GM23338 (cell line): ENCODE data around the gene P2RY8. TPM values are rescaled to one million over a fixed set of nuclear protein-coding genes. Genes with fewer than 3 reads are reported as not detected.

Source experiments
- ATAC-seq: fragments of 200-7000 bp; cut with Tn5 transposase; 3 replicates; pipeline ENCODE4 v1.9.1; 2020
- DNase-seq: peaks from one replicate; pipeline ENCODE4 v3.0.0-alpha.2; 2015; ENCODE audit warnings: low spot score
- H2AFZ ChIP-seq: fragments of 200-600 bp; sonication (generic); 2 replicates; pipeline ENCODE4 v1.8.0; 2016; ENCODE audit warnings: antibody characterized with exemption, mild to moderate bottlenecking, moderate library complexity
- H3F3A ChIP-seq: fragments of 200-600 bp; sonication (generic); replicated peaks from 2 replicates; pipeline ENCODE4 v1.8.0; 2017; ENCODE audit warnings: antibody characterized with exemption, mixed run types, low read depth
- H3K27ac ChIP-seq: fragments of 200-600 bp; sonication (generic); 2 replicates; pipeline ENCODE4 v1.6.1; 2016; ENCODE audit warnings: low read depth
- H3K27me3 ChIP-seq: fragments of 200-600 bp; sonication (generic); 2 replicates; pipeline ENCODE4 v1.8.0; 2016; ENCODE audit warnings: mild to moderate bottlenecking, mixed run types, moderate library complexity; ENCODE audit not compliant: insufficient read depth
- H3K36me3 ChIP-seq: fragments of 200-600 bp; sonication (generic); 2 replicates; pipeline ENCODE4 v1.8.0; 2016; ENCODE audit warnings: mild to moderate bottlenecking; ENCODE audit not compliant: insufficient read depth
- H3K4me1 ChIP-seq: fragments of 200-600 bp; sonication (generic); 2 replicates; pipeline ENCODE4 v1.8.0; 2016; ENCODE audit warnings: mild to moderate bottlenecking, moderate library complexity; ENCODE audit not compliant: insufficient read depth
- H3K4me2 ChIP-seq: fragments of 200-600 bp; sonication (generic); 2 replicates; pipeline ENCODE4 v1.7.1; 2017; ENCODE audit warnings: mixed run types
- H3K4me3 ChIP-seq: fragments of 200-600 bp; sonication (generic); 2 replicates; pipeline ENCODE4 v1.6.1; 2016; ENCODE audit warnings: mixed run types
- H3K79me2 ChIP-seq: fragments of 200-600 bp; sonication (generic); replicated peaks from 2 replicates; pipeline ENCODE4 v1.8.0; 2017; ENCODE audit warnings: mild to moderate bottlenecking; ENCODE audit not compliant: insufficient read depth
- H3K9me2 ChIP-seq: fragments of 200-600 bp; sonication (generic); 2 replicates; pipeline ENCODE4 v1.8.0; 2017; ENCODE audit not compliant: insufficient read depth
- H4K20me1 ChIP-seq: fragments of 200-600 bp; sonication (generic); replicated peaks from 2 replicates; pipeline ENCODE4 v1.8.0; 2017; ENCODE audit warnings: mild to moderate bottlenecking; ENCODE audit not compliant: insufficient read depth
- H3K27ac Mint-ChIP-seq: 2 replicates; pipeline ENCODE4 v1.8.0; 2020; ENCODE audit warnings: inconsistent platforms, mild to moderate bottlenecking, moderate library complexity, mixed read lengths
- H3K27me3 Mint-ChIP-seq: 3 replicates; pipeline ENCODE4 v1.8.0; 2022; ENCODE audit warnings: low read depth, mild to moderate bottlenecking, moderate library complexity, mixed read lengths, inconsistent platforms; ENCODE audit not compliant: insufficient read depth, poor library complexity
- H3K36me3 Mint-ChIP-seq: 3 replicates; pipeline ENCODE4 v1.8.0; 2021; ENCODE audit warnings: low read depth, mild to moderate bottlenecking, inconsistent platforms, moderate library complexity, mixed read lengths
- H3K4me1 Mint-ChIP-seq: 3 replicates; pipeline ENCODE4 v1.8.0; 2020; ENCODE audit warnings: mild to moderate bottlenecking, inconsistent platforms, mixed read lengths
- H3K4me3 Mint-ChIP-seq: 3 replicates; pipeline ENCODE4 v1.8.0; 2021; ENCODE audit warnings: moderate library complexity, mild to moderate bottlenecking, inconsistent platforms, mixed read lengths
- H3K9me3 Mint-ChIP-seq: 3 replicates; pipeline ENCODE4 v1.8.0; 2020; ENCODE audit warnings: moderate library complexity, mild to moderate bottlenecking, inconsistent platforms, mixed read lengths
- CREB1 ChIP-seq: fragments of 250-450 bp; sonication (Bioruptor Pico); IDR thresholded peaks from 2 replicates; pipeline ENCODE4 v1.5.0; 2020; ENCODE audit warnings: low read depth, mild to moderate bottlenecking, moderate library complexity
- EZH2phosphoT487 ChIP-seq: fragments of 200-600 bp; sonication (generic); IDR thresholded peaks from one replicate; pipeline ENCODE4 v1.8.1; 2018; ENCODE audit warnings: antibody characterized with exemption; ENCODE audit not compliant: unreplicated experiment
- JUNB ChIP-seq: IDR thresholded peaks from one replicate; pipeline ENCODE4 v1.6.1; 2016; ENCODE audit warnings: antibody characterized with exemption; ENCODE audit not compliant: unreplicated experiment
- POLR2AphosphoS5 ChIP-seq: IDR thresholded peaks from 2 replicates; pipeline ENCODE4 v1.6.1; 2016; ENCODE audit warnings: antibody characterized with exemption, low read depth
- ZNF114 ChIP-seq: fragments of 250-450 bp; sonication (Bioruptor Pico); IDR thresholded peaks from 2 replicates; pipeline ENCODE4 v1.5.0; 2020; ENCODE audit warnings: mild to moderate bottlenecking, moderate library complexity
- ZNF462 ChIP-seq: fragments of 250-450 bp; sonication (Bioruptor Pico); IDR thresholded peaks from 2 replicates; pipeline ENCODE4 v1.5.0; 2020; ENCODE audit warnings: mild to moderate bottlenecking, moderate library complexity
- polyA plus RNA-seq: library from polyadenylated mRNA; unstranded; fragments of >200 nt; fragmentation: Nextera tagmentation; extraction: Ambion mirVana; gene quantifications from 2 replicates; pipeline ENCODE4 v1.2.1, GENCODE V29; 2016
- total RNA-seq: library from RNA; depleted of rRNA; stranded (reverse); fragments of >200 nt; shearing (Covaris generic); gene quantifications from 2 replicates; pipeline ENCODE4 v1.2.3, GENCODE V29; 2014

P2RY8 gene
- total and polyA plus RNA-seq, 2 experiments from 2014 or later = 0.24 TPM; not detected in 1

- TF ChIP-seq ZNF462 (CRISPR knock-in tag) = no peak
- TF ChIP-seq EZH2phosphoT487 = no peak
- TF ChIP-seq CREB1 (CRISPR knock-in tag) = no peak
- TF ChIP-seq POLR2AphosphoS5 = no peak
- TF ChIP-seq JUNB = no peak
Measured at GRCh38 chrX:1531096-1531890, 5.7 kb downstream of the P2RY8 start (continued).

DNA sequence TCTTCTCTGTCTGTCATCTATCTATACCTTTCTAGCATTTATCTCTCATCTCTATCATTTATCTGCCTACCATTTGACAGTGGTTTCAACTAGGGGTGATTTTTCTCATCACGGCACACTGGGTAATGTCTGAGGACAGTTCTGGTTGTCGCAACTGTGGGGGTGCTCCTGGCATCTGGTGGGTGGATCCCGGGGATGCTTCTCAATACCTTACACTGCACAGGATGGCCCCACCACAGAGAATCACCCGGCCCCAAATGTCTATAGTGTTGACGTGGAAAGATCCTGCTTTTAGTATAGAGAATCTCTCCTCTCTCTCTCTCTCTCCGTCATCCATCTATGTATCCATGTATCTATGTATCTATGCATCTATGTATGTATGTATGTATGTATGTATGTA lies 7.2 kb downstream of the P2RY8 start:
- DNase-seq = no peak
- no peaks in the 10 kb centered on the region for H3K27me3 Mint-ChIP-seq

More for the DNA sequence above, 7.2 kb downstream of the P2RY8 start:
- no peak overlapping the region for H3K4me3 ChIP-seq
- no peak overlapping the region for H3K27ac ChIP-seq
- no peak overlapping the region for H3K27ac Mint-ChIP-seq
- peaks cover 4% of the 10 kb centered on the region; the same call in 2 of the 3 replicates for H3K9me3 Mint-ChIP-seq
- H4K20me1 ChIP-seq = no peaks in the 10 kb centered on the region
- no peaks in the 10 kb centered on the region for H3K27me3 ChIP-seq
- no peaks in the 10 kb centered on the region for H3F3A ChIP-seq
- no peaks in the 10 kb centered on the region for H3K36me3 Mint-ChIP-seq
- no peaks in the 10 kb centered on the region for H3K79me2 ChIP-seq
- no peaks in the 10 kb centered on the region for H3K4me1 ChIP-seq
- H3K4me2 ChIP-seq = no peak overlapping the region
- H3K36me3 ChIP-seq = no peaks in the 10 kb centered on the region
- H3K4me1 Mint-ChIP-seq = no peaks in the 10 kb centered on the region
- H3K9me2 ChIP-seq = 0 out of 2 replicates have a peak, but pooled peaks cover 5% of the 10 kb centered on the region
- no peak for ATAC-seq
- no peak overlapping the region for H2AFZ ChIP-seq
- H3K4me3 Mint-ChIP-seq = no peak overlapping the region
- no peak for TF ChIP-seq JUNB
- no peak for TF ChIP-seq ZNF114
